Germinal center (tissue), 1 donor: ENCODE data around the gene UBAC1.
"Not testable (repeated sequence)": the region's sequence is repeated elsewhere in the genome, so short reads cannot be mapped to it uniquely, and the experiment has no call there.

Experiments
- DNase-seq: peaks from one replicate; pipeline ENCODE4 v3.0.0; 2012; ENCODE audit warnings: mixed read lengths, low spot score

Gene UBAC1

DNA sequence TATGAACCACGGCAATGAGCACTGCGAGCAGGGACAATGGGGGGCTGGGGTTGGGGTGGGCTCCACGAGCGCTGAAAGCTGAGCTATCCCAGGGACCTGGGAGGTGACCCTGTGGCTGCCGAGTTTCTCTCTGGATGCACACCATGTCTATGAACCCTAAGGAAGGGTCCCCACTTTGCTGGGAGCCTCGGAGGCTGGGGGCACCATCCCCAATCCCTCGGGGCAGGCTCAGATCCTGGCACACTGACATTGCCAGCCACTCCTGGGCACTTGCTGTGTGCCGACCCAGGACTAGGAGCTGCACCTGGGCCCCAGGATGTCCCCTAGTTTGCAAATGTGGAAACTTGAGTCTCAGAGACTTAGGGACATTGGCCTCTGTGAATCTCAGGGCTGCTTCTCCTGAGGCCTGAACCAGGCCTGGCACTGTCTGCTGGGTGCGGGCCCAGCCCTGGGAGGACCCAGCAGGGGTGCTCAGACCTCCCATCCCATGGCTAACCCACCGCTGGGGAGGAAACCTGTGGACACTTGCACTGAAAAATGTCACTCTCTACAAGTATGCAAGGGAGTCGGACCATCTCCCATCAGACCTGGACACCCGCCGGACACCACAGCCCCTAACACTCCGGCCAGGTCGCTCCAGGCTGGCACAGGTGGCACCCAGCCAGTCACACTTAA is 40.8 kb downstream of the UBAC1 start:
- no peak for DNase-seq

DNA sequence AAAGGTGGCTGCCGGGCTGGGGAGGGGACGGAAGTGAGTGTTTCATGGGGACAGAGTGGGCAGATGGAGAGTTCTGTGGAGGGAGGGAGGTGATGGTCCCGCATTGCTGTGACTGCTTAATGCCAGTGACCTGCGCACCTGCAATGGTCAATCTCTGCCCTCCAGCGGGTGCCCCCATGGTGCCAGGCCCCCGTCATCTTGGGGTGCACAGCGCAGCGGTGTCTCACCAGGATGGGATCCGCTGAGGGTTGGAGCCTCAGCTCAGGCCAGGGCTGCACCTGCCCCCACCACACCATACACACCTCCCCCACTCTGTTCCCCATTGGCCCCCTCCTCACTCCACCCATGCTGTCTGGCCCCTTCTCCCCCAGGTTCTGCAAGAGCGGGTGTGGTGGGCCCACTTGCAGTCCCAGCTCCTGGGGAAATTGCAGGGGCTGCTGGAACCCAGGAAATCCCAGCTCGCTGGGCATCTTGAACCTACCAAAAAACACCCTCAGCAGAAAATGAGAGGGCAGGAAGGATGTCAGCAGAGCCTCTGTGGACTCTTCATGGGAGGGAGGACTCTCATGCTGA is 41.8 kb downstream of the UBAC1 start:
- no peak for DNase-seq

DNA sequence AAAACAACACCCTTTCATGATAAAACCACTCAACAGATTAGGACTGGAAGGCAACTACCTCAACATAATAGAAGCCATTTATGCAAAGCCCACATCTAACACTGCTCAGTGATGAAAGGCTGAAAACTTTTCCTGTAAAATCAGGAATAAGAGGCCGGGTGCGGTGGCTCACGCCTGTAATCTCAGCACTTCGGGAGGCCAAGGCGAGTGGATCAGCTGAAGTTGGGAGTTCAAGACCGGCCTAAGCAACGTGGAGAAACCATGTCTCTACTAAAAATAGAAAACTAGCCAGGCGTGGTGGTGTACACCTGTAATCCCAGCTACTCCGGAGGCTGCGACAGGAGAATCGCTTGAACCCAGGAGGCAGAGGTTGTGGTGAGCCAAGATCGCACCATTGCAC is 44.9 kb downstream of the UBAC1 start:
- DNase-seq: not testable (repeated sequence)

DNA sequence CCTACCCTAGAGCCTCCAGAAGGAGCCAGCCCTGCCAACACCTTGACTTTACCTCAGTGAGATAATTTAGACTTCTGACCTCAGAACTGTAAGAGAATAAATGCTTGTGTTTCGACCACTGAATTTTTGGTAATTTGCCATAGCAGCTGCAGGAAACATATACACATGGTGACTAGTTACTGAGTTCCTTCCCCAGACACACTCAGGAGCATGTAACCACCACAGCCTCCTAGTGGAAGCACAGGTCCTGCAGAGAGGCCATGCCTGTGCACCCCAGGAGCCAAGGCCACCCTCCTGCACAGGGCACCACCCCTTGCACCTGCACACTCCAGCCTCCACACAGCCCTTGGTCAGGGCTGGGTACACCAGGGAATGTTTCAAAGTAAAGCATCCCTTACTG is 46.3 kb downstream of the UBAC1 start:
- no peak for DNase-seq

DNA sequence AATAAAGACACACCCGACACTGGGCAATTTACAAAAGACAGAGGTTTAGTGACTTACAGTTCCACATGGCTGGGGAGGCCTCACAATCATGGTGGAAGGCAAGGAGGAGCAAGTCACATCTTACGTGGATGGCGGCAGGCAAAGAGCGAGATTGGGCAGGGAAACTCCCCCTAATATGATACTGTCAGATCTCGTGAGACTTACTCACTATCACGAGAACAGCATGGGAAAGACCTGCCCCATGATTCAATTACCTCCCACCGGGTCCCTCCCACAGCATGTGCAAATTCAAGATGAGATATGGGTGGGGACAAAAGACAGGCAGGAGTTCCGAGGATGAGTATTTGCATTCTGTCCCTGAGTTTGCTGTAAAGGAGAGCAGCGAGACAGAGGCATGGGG is 49.9 kb downstream of the UBAC1 start:
- not testable (repeated sequence) for DNase-seq

GRCh38 chr9:135910757-135911156 is 50.4 kb downstream of the UBAC1 start:
- no peak for DNase-seq

- DNase-seq: no peak
Observed at GRCh38 chr9:135910216-135910615, 51.0 kb downstream of the UBAC1 start.

DNA sequence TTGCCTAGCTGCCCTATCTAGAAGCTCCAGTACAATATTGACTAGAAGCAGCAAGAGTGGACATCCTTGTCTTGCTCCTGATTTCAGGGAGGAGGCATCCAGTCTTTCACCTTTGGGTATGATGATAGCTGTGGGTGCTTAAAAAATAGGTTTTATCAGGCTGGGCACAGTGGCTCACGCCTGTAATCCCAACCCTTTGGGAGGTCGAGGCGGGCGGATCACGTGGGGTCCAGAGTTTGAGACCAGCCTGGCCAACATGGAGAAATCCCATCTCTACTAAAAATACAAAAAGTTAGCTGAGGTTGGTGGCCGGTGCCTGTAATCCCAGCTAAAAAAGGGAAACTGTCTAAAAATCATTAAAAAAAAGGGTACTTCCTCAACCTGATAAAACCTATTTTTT is 51.8 kb downstream of the UBAC1 start:
- no peak for DNase-seq

- no peak for DNase-seq
Observed at GRCh38 chr9:135908754-135909204, 52.4 kb downstream of the UBAC1 start.

GRCh38 chr9:135908093-135908753 is 53.0 kb downstream of the UBAC1 start:
- DNase-seq: no peak

DNA sequence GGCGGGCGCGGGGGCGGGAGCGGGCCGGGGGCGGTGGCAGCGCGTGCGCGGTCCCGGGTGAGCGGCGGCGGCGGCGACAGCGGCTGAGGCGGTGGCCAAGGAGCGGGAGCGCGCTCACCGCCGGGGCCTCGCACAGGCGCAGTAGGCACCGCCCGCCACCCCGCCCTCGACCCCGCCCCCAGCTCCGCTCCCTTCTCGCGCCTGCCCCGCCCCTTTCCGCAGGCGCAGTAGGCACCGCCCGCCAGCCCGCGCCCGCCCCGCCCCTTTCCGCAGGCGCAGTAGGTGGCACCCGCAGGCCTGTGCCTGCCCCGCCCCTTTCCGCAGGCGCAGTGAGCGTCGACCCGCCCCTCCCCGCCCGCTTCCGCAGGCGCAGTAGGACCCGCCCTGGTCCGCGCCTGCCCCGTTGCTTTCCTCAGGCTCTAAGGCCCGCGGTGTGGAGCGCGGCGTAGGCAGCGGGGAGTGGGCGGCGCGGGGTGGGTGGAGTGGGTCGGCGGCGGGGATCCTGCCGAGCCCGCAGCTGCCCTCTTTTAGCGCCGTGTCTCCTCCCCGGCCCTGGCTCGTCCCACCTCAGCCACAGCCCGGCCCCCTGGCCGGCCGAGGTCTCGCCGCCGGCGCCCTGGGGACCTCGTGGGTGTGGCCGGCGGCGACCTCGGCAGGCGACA is 53.6 kb downstream of the UBAC1 start, which contains the start of gene CAMSAP1:
TSS of gene CAMSAP1 (minus strand) at position 116 of the 662 bp plus-strand sequence. CDS start 387 bp downstream, outside the sequence.
- DNase-seq: peak; percentile 97

GRCh38 chr9:135907006-135907430 is 54.2 kb downstream of the UBAC1 start:
- no peak for DNase-seq

DNA sequence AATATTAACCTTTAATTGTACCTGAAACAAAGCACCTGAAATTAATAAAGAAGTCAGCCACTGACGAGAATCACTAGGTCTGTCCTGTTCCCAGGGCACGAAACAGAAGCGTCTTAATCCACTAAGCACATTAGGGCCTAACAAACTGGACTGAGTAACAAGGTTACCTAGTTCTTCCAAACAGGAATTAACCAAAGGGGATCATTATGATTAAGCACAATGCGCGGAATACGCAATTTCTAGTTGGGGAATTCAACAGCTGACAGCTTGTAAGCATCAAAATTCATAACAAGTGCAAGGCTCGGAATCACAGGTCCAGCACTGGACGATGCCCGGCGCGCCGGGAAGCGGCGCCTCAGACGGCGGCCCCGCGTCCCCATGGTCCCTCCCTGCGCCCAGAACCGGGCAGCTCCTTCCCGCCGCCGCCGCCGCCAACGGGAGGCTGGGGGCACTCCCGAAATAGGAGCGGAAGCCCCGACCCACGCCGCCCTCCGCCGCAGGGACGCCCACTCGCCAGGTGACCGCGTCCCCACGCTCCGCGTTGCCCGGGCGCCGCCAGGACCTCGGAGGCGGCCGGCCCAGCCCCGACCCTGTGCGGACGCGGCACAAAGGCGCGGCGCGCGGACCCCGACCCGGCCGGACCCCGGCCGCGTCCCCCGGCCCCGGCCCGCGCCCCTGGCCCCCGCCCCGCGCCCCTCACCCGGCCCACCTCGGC is 54.7 kb downstream of the UBAC1 start:
- DNase-seq: no peak

GRCh38 chr9:135905380-135906258 is 55.6 kb downstream of the UBAC1 start:
- no peak for DNase-seq

DNA sequence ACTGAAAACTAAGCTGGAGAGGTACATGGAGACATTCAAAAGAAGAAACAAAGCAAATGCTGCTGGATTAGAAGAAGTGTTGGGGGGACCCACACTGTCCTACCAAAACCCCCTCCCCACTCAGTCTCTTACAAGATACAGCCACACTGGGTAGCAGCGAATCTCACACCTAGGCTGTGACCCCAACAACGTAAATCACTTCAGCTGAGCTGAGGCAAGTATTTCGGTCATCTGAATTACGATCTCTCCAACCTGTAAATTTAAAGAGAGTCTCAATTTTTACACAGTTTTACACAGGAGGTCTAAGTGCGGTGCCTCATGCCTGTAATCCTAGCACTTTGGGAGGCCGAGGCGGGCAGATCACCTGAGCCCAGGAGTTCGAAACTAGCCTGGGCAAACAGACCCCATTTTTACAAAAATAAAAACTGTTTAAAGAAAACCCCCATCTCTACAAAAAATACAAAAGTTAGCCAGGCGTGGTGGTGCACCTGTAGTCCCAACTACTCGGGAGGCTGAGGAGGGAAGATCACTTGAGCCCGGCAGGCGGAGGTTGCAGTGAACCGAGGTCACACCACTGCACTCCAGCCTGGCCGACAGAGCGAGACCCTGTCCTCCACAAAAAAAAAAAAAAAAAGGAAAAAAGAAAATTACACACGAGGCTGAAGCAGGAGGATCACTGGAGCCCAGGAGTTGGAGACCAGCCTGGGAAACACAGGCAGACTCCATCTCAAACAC is 57.2 kb downstream of the UBAC1 start:
- no peak for DNase-seq

- no peak for DNase-seq
Observed at GRCh38 chr9:135903358-135903656, 57.9 kb downstream of the UBAC1 start.

- DNase-seq: no peak
Observed at GRCh38 chr9:135902655-135903357, 58.4 kb downstream of the UBAC1 start.

GRCh38 chr9:135901826-135902225 is 59.3 kb downstream of the UBAC1 start:
- DNase-seq: no peak

DNA sequence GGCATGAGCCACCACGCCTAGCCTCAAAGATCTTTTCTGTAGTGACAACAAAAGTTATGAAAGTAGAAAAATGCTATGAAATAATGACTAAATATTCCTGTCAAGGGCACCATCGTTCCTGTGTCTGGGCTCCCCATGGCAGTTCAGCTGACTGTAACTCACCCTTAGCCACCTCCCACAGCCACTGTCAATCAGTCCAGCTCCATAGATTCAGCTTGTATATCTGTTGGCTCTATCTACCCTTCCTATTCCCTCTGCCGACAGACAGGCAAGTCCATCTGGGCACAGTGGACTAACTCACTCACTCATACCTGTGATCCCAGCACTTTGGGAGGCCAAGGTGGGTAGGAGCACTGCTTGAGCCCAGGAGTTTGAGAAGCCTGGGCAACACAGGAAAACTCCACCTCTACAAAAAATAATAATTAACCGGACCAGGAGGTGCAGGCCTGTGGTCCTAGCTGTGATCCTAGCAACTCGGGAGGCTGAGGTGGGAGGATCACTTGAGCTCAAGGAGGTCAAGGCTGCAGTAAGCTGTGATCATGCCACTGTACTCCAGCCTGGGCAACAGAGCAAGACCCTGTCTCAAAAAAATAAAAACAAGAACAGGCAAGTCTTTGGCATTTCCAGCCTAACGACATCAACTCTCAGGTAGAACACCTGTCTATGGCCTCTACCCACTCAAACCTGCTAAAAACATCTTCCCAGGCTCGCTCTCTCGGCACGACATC is 60.0 kb downstream of the UBAC1 start:
- DNase-seq: no peak
